GM19099 (cell line): ENCODE data around the gene ZFC3H1.

Experiments
- POLR2A ChIP-seq: IDR thresholded peaks from 3 replicates; pipeline ENCODE4 v1.6.1; 2011; ENCODE audit warnings: low read depth; ENCODE audit not compliant: insufficient read length; ENCODE audit errors: extremely low read depth

The ZFC3H1 gene

GRCh38 chr12:71685914-71686657 lies 22.4 kb upstream of the ZFC3H1 start, which contains the start of gene TMEM19:
TMEM19 (plus strand) TSS chr12:71686082; CDS start chr12:71686681, 599 bp downstream.
- peak; percentile 94 for TF ChIP-seq POLR2A

GRCh38 chr12:71685312-71685906 lies 21.8 kb upstream of the ZFC3H1 start:
- TF ChIP-seq POLR2A: no peak

- TF ChIP-seq POLR2A: no peak
Observed at GRCh38 chr12:71684081-71684480, 20.4 kb upstream of the ZFC3H1 start.

- no peak for TF ChIP-seq POLR2A
Observed at GRCh38 chr12:71683633-71684032, 20.0 kb upstream of the ZFC3H1 start.

- no peak for TF ChIP-seq POLR2A
Observed at GRCh38 chr12:71682466-71682865, 18.8 kb upstream of the ZFC3H1 start.

GRCh38 chr12:71671816-71672215 lies 8.2 kb upstream of the ZFC3H1 start:
- TF ChIP-seq POLR2A: no peak

GRCh38 chr12:71671311-71671710 lies 7.7 kb upstream of the ZFC3H1 start:
- no peak for TF ChIP-seq POLR2A

GRCh38 chr12:71666259-71666658 lies 2.6 kb upstream of the ZFC3H1 start:
- TF ChIP-seq POLR2A: no peak

- TF ChIP-seq POLR2A: no peak
Observed at GRCh38 chr12:71665090-71665463, 1.4 kb upstream of the ZFC3H1 start.

- TF ChIP-seq POLR2A: no peak
Observed at GRCh38 chr12:71664411-71665089, 902 bp upstream of the ZFC3H1 start.

GRCh38 chr12:71662849-71663560 lies 643 bp downstream of the ZFC3H1 start:
- peak; percentile 51 for TF ChIP-seq POLR2A

- no peak for TF ChIP-seq POLR2A
Observed at GRCh38 chr12:71661977-71662530, 1.6 kb downstream of the ZFC3H1 start.

- TF ChIP-seq POLR2A: no peak
Observed at GRCh38 chr12:71656740-71657139, 6.9 kb downstream of the ZFC3H1 start.

- no peak for TF ChIP-seq POLR2A
Observed at GRCh38 chr12:71655907-71656306, 7.7 kb downstream of the ZFC3H1 start.

GRCh38 chr12:71655495-71655894 lies 8.2 kb downstream of the ZFC3H1 start:
- TF ChIP-seq POLR2A: no peak
